Type B pancreatic cell (in vitro differentiated cells): Measurements from ENCODE around the gene PRELP. TPM values are rescaled to one million over a fixed set of nuclear protein-coding genes. Genes with fewer than 3 reads are reported as not detected.

Source experiments
- DNase-seq: peaks from one replicate; pipeline ENCODE4 v3.0.0; 2021; ENCODE audit warnings: mixed read lengths; ENCODE audit not compliant: unreplicated experiment; ENCODE audit errors: extremely low spot score
- H3K27ac Mint-ChIP-seq: 2 replicates; pipeline ENCODE4 v1.8.0; 2021; ENCODE audit warnings: mild to moderate bottlenecking, mixed read lengths
- H3K27me3 Mint-ChIP-seq: 2 replicates; pipeline ENCODE4 v1.8.0; 2021; ENCODE audit warnings: mixed read lengths
- H3K36me3 Mint-ChIP-seq: 2 replicates; pipeline ENCODE4 v1.8.0; 2021; ENCODE audit warnings: mixed read lengths
- H3K4me1 Mint-ChIP-seq: one replicate; pipeline ENCODE4 v1.8.0; 2021; ENCODE audit warnings: mixed read lengths; ENCODE audit not compliant: unreplicated experiment
- H3K4me3 Mint-ChIP-seq: 2 replicates; pipeline ENCODE4 v1.8.0; 2021; ENCODE audit warnings: mild to moderate bottlenecking, mixed read lengths
- H3K9me3 Mint-ChIP-seq: 2 replicates; pipeline ENCODE4 v1.8.0; 2021; ENCODE audit warnings: mixed read lengths
- total RNA-seq: library from RNA; stranded (reverse); gene quantifications from 2 replicates; pipeline ENCODE4 v1.2.1, GENCODE V29; 2021; ENCODE audit warnings: low replicate concordance
- TF ChIP-seq, protein P1 (sequence below): fragments of 200-600 bp; sonication (generic); conservative IDR thresholded peaks from 2 replicates; pipeline ENCODE4 v1.5.0; 2021; ENCODE audit warnings: antibody characterized with exemption, mild to moderate bottlenecking

Gene PRELP
- total RNA-seq, 1 donor from 2014 or later: 1.1 TPM

DNA sequence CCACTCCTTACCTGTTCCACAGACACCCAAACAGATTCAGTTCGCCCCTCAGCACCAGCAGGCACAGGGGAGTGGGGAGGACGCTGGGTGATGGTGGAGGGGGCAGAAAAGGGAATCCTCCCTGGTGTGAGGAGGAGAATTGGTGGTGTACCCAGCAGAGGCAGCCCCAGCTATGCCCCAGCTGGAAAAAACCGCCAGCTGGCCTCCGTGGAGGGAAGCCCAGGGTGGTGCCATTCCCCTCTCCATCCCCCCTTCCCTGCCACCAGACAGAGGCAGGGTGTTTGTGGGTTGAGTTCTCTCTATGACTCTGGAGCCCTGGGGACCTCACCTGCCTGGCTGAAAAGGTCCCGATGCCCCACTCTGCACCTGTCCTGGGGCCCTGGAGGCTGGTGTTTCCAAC is 46.2 kb downstream of the PRELP start:
- no peaks in the 10 kb centered on the region for H3K27me3 Mint-ChIP-seq
- H3K4me3 Mint-ChIP-seq: no peak overlapping the region
- H3K36me3 Mint-ChIP-seq: no peaks in the 10 kb centered on the region
- TF ChIP-seq, protein P1, sequence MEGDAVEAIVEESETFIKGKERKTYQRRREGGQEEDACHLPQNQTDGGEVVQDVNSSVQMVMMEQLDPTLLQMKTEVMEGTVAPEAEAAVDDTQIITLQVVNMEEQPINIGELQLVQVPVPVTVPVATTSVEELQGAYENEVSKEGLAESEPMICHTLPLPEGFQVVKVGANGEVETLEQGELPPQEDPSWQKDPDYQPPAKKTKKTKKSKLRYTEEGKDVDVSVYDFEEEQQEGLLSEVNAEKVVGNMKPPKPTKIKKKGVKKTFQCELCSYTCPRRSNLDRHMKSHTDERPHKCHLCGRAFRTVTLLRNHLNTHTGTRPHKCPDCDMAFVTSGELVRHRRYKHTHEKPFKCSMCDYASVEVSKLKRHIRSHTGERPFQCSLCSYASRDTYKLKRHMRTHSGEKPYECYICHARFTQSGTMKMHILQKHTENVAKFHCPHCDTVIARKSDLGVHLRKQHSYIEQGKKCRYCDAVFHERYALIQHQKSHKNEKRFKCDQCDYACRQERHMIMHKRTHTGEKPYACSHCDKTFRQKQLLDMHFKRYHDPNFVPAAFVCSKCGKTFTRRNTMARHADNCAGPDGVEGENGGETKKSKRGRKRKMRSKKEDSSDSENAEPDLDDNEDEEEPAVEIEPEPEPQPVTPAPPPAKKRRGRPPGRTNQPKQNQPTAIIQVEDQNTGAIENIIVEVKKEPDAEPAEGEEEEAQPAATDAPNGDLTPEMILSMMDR: no peak
- DNase-seq: no peak
- H3K4me1 Mint-ChIP-seq: peaks cover 69% of the 10 kb centered on the region
- H3K9me3 Mint-ChIP-seq: no peaks in the 10 kb centered on the region
- peak overlapping the region; percentile 68 for H3K27ac Mint-ChIP-seq

DNA sequence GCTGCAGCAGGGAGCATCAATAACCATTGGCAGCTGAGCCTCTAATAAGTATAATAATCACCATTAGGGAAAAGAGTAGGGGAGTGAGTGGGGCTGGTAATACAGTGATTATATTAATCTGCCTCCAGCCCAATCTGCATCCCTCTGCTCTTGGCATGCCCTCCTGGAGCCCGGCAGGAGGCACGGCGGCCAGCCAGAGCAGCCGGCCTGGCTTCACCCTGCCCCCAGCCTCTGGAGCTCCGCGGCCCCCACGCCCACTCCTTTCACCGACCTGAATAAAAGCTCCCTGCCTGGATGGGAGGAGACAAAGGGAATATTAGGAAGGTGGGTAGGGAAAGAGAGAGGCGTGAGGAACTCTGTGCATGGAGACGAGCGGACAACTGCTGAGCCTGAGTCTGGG is 46.6 kb downstream of the PRELP start:
- Mint-ChIP-seq H3K9me3 (no peaks in the 10 kb centered on the region), H3K27ac (no peak overlapping the region), H3K4me1 (peaks cover 69% of the 10 kb centered on the region), H3K4me3 (no peak overlapping the region), H3K27me3 (no peaks in the 10 kb centered on the region), H3K36me3 (no peaks in the 10 kb centered on the region)
- TF ChIP-seq, protein P1: no peak
- no peak for DNase-seq

DNA sequence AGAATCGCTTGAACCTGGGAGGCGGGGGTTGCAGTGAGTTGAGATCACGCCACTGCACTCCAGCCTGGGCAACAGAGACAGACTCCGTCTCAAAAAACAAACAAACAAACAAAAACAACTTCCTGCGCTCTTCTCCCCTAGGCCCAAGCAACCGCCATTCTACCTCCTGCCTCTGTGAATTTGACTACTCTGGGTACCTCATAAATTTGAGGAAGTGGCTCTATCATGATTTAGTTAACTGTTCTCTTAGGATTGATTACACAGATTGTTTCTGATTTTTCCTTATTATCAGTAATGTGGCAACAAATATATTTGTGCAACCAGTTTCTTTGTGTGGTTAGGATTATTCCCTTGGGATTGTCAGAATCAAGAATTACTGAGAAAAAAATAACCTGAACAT is 48.1 kb downstream of the PRELP start:
- TF ChIP-seq, protein P1: no peak
- H3K27me3 Mint-ChIP-seq: no peaks in the 10 kb centered on the region
- no peak overlapping the region for H3K4me3 Mint-ChIP-seq
- H3K9me3 Mint-ChIP-seq: no peaks in the 10 kb centered on the region
- no peaks in the 10 kb centered on the region for H3K36me3 Mint-ChIP-seq
- peaks cover 64% of the 10 kb centered on the region for H3K4me1 Mint-ChIP-seq
- DNase-seq: no peak
- no peak overlapping the region for H3K27ac Mint-ChIP-seq

DNA sequence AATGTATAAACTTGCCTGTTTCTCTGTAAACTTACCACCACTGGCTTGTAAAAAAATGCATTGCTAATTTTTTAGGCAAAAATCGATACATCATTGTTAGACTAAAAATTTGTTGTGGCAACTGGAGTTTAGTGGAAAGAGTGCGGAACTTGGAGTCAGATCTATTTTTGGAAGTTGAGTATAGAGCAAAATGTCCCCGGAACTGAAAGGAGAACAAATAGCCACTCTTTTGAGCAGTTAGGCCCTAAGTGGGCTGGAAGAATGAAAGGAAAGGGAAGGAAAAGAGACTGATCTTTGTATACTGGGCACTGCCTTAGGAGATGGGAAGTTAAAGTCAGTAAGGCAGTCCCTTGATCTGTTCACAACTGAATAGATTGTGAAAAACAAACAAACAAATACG is 48.5 kb downstream of the PRELP start:
- H3K4me1 Mint-ChIP-seq: peaks cover 63% of the 10 kb centered on the region
- TF ChIP-seq, protein P1: no peak
- H3K27ac Mint-ChIP-seq: no peak overlapping the region
- H3K9me3 Mint-ChIP-seq: no peaks in the 10 kb centered on the region
- DNase-seq: no peak
- H3K4me3 Mint-ChIP-seq: no peak overlapping the region
- no peaks in the 10 kb centered on the region for H3K27me3 Mint-ChIP-seq
- H3K36me3 Mint-ChIP-seq: no peaks in the 10 kb centered on the region

DNA sequence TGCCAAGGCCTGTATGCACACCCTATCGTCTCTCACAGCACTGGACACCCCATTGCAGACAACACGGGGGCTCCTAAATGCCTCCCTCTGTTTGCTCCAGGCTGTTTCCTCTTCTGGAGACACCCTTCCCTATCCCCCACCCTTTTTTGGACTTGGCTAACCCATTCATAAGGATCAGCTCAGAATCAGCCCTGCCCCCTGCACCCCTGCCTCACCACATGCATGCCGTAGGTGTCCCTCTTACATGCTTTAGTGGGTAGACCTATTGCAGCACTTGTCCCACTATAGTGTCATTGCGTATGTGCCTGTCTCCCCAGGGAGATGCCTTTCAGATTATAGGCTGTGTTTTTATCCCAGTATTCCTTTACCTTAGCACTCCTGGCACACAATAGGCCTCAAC is 49.2 kb downstream of the PRELP start:
- Mint-ChIP-seq H3K4me1 (peaks cover 57% of the 10 kb centered on the region), H3K27me3 (no peaks in the 10 kb centered on the region), H3K36me3 (no peaks in the 10 kb centered on the region), H3K4me3 (no peak overlapping the region), H3K27ac (no peak overlapping the region), H3K9me3 (no peaks in the 10 kb centered on the region)
- DNase-seq: no peak
- TF ChIP-seq, protein P1: no peak

DNA sequence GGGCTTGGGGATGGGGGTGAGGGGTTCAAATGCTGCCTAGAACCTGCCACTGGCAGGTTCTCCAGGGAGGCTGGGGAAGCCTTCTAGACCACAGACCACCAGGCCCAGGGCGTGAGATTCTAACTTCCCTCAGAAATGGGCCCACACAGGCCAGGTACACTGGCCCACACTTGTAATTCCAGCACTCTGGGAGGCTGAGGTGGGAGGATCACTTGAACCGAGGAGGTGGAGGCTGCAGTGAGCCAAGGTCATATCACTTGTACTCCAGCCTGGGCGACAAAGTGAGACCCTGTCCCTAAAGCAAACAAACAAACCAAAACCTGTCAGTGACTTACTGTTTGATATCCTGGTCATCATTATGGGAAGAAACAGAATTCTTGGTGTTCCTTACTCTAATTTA is 50.1 kb downstream of the PRELP start:
- Mint-ChIP-seq H3K27me3 (no peaks in the 10 kb centered on the region), H3K36me3 (no peaks in the 10 kb centered on the region), H3K27ac (no peak overlapping the region), H3K9me3 (no peaks in the 10 kb centered on the region), H3K4me1 (peaks cover 58% of the 10 kb centered on the region), H3K4me3 (no peak overlapping the region)
- TF ChIP-seq, protein P1: no peak
- no peak for DNase-seq
